Neural cell (in vitro differentiated cells): ENCODE measurements around the gene AGPAT2. TPM values are rescaled to one million over a fixed set of nuclear protein-coding genes. Genes with fewer than 3 reads are reported as not detected.

ENCODE experiments used
- H2AFZ ChIP-seq: fragments of 200-600, 300-800 bp; sonication (generic), shearing (Covaris generic); 2 replicates; pipeline ENCODE4 v1.6.0; 2014; ENCODE audit warnings: low read depth, mild to moderate bottlenecking, antibody characterized with exemption, low read length, moderate library complexity
- H3F3A ChIP-seq: fragments of 200-600 bp; shearing (Covaris generic); 2 replicates; pipeline ENCODE4 v1.6.1; 2016; ENCODE audit warnings: mild to moderate bottlenecking, moderate library complexity, mixed read lengths, antibody characterized with exemption, low read length; ENCODE audit not compliant: insufficient read depth, poor library complexity, severe bottlenecking
- H3K27ac ChIP-seq: fragments of 200-600, 300-800 bp; sonication (generic), shearing (Covaris generic); 2 replicates; pipeline ENCODE4 v1.5.1; 2014; ENCODE audit warnings: mild to moderate bottlenecking, low read length, moderate library complexity
- H3K27me3 ChIP-seq: fragments of 300-800, 200-600 bp; sonication (generic), shearing (Covaris generic); 2 replicates; pipeline ENCODE4 v1.6.0; 2014; ENCODE audit warnings: mild to moderate bottlenecking, low read depth, low read length, moderate library complexity; ENCODE audit not compliant: insufficient read depth
- H3K36me3 ChIP-seq: fragments of 300-800, 200-600 bp; sonication (generic), shearing (Covaris generic); 2 replicates; pipeline ENCODE4 v1.5.1; 2014; ENCODE audit warnings: mild to moderate bottlenecking, antibody characterized with exemption, low read length, moderate library complexity; ENCODE audit not compliant: insufficient read depth
- H3K4me2 ChIP-seq: fragments of 300-800, 200-600 bp; sonication (generic), shearing (Covaris generic); 2 replicates; pipeline ENCODE4 v1.6.0; 2014; ENCODE audit warnings: mild to moderate bottlenecking, low read length
- H3K4me3 ChIP-seq: fragments of 300-800, 200-600 bp; sonication (generic), shearing (Covaris generic); 2 replicates; pipeline ENCODE4 v1.5.1; 2014; ENCODE audit warnings: mild to moderate bottlenecking, low read length, moderate library complexity
- H3K79me2 ChIP-seq: fragments of 200-600 bp; shearing (Covaris generic); replicated peaks from 2 replicates; pipeline ENCODE4 v1.6.0; 2014; ENCODE audit warnings: mild to moderate bottlenecking, low read length, moderate library complexity; ENCODE audit not compliant: insufficient read depth
- H3K9ac ChIP-seq: fragments of 300-800, 200-600 bp; sonication (generic), shearing (Covaris generic); 2 replicates; pipeline ENCODE4 v1.6.1; 2016; ENCODE audit warnings: mild to moderate bottlenecking, low read length, mixed read lengths
- H3K9me2 ChIP-seq: fragments of 200-600 bp; shearing (Covaris generic); 2 replicates; pipeline ENCODE4 v1.6.1; 2016; ENCODE audit warnings: mild to moderate bottlenecking, low read length, mixed read lengths; ENCODE audit not compliant: insufficient read depth
- H3K9me3 ChIP-seq: fragments of 200-600, 300-800 bp; sonication (generic), shearing (Covaris generic); 2 replicates; pipeline ENCODE4 v1.6.1; 2016; ENCODE audit warnings: mild to moderate bottlenecking, mixed run types, low read length, moderate library complexity, mixed read lengths
- H4K20me1 ChIP-seq: fragments of 200-600 bp; shearing (Covaris generic); 2 replicates; pipeline ENCODE4 v1.6.1; 2016; ENCODE audit warnings: mild to moderate bottlenecking, mixed run types; ENCODE audit not compliant: insufficient read depth
- EP300 ChIP-seq: fragments of 450-650 bp; conservative IDR thresholded peaks from 2 replicates; pipeline ENCODE4 v1.6.1; 2014; ENCODE audit warnings: antibody characterized with exemption, mild to moderate bottlenecking, moderate library complexity; ENCODE audit not compliant: poor library complexity, severe bottlenecking
- EZH2 ChIP-seq: fragments of 200-600, 300-800 bp; shearing (Covaris generic), sonication (generic); IDR thresholded peaks from 2 replicates; pipeline ENCODE4 v1.6.1; 2014; ENCODE audit warnings: antibody characterized with exemption, low read length, borderline replicate concordance, mild to moderate bottlenecking; ENCODE audit not compliant: insufficient read depth, poor library complexity, severe bottlenecking
- MXI1 ChIP-seq: fragments of 450-650 bp; conservative IDR thresholded peaks from 2 replicates; pipeline ENCODE4 v1.6.1; 2014; ENCODE audit warnings: antibody characterized with exemption, mild to moderate bottlenecking; ENCODE audit not compliant: poor library complexity, severe bottlenecking
- POLR2AphosphoS5 ChIP-seq: IDR thresholded peaks from 2 replicates; pipeline ENCODE4 v1.6.1; 2012
- RAD21 ChIP-seq: fragments of 450-650 bp; conservative IDR thresholded peaks from 2 replicates; pipeline ENCODE4 v1.6.1; 2014; ENCODE audit warnings: antibody characterized with exemption, mild to moderate bottlenecking, moderate library complexity
- SMC3 ChIP-seq: fragments of 450-650 bp; conservative IDR thresholded peaks from 2 replicates; pipeline ENCODE4 v1.6.1; 2014; ENCODE audit warnings: antibody characterized with exemption, mild to moderate bottlenecking, moderate library complexity; ENCODE audit not compliant: poor library complexity
- TAF1 ChIP-seq: IDR thresholded peaks from 2 replicates; pipeline ENCODE4 v1.6.1; 2012; ENCODE audit warnings: low read depth
- polyA plus RNA-seq: library from polyadenylated mRNA; depleted of rRNA; stranded (reverse); fragments of >200 nt; gene quantifications from 2 replicates; pipeline ENCODE4 v1.2.3, GENCODE V29; 2014
- TF ChIP-seq, protein P1 (sequence below): fragments of 450-650 bp; IDR thresholded peaks from 2 replicates; pipeline ENCODE4 v1.5.1; 2014; ENCODE audit warnings: antibody characterized with exemption, mild to moderate bottlenecking, moderate library complexity; ENCODE audit not compliant: poor library complexity, severe bottlenecking
- TF ChIP-seq, protein P2 (sequence below): IDR thresholded peaks from 2 replicates; pipeline ENCODE4 v1.6.1; 2012; ENCODE audit warnings: borderline replicate concordance

AGPAT2 gene
- polyA plus RNA-seq, 1 donor from 2014 or later = 1.3 TPM

DNA sequence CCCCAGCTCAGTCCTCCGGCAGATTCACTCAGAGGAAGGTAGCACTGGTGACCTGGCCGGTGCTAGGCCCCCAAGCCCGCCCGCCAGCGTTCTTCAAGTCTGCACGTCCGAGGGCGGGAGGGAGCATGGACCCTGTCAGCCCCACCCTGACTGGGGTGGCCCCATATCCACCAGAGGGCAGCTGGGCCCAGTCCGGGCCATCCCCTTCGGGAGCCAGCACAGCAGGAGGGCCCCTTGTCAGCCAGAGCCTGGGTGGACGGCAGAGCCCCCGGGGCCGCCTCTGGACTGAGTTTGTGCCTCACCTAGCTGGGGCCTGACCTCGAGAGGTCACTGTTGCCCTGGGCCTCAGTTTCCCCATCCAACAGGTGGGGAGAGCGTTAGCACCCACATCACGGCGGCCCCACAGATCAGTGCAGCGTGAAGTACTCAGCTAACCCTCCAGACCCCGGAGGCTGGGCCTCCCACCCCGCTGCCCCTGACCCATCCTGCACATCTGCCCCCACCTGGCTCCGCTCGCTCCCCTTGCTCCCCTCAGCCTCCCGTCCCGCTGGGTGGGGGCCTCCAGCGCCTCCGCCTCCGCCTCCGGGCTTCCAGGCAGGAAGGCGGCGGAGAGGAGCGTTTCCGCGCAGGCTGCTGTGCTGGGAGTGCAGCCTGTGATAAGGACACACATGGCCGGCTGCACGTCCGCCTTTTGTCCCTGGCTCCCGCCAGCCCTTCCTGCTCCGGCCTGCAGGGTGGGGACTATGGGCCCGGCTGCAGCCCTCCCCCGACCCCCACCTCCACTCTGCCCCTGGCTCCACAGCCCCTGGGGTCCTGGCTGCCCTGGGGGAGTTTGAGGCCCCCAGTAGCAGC is 41.1 kb downstream of the AGPAT2 start:
- Histone ChIP-seq H3K27me3 (no peaks in the 10 kb centered on the region), H3K9me2 (no peaks in the 10 kb centered on the region), H3K9me3 (no peaks in the 10 kb centered on the region), H4K20me1 (no peaks in the 10 kb centered on the region), H3K36me3 (no peaks in the 10 kb centered on the region), H3K27ac (no peak overlapping the region), H3F3A (no peaks in the 10 kb centered on the region), H2AFZ (no peak overlapping the region), H3K4me3 (no peak overlapping the region), H3K9ac (no peak overlapping the region), H3K79me2 (no peaks in the 10 kb centered on the region), H3K4me2 (no peak overlapping the region)
- TF ChIP-seq TAF1 (no peak), EZH2 (no peak), POLR2AphosphoS5 (no peak), SMC3 (no peak), RAD21 (no peak), EP300 (no peak), MXI1 (no peak)
- TF ChIP-seq, protein P1, sequence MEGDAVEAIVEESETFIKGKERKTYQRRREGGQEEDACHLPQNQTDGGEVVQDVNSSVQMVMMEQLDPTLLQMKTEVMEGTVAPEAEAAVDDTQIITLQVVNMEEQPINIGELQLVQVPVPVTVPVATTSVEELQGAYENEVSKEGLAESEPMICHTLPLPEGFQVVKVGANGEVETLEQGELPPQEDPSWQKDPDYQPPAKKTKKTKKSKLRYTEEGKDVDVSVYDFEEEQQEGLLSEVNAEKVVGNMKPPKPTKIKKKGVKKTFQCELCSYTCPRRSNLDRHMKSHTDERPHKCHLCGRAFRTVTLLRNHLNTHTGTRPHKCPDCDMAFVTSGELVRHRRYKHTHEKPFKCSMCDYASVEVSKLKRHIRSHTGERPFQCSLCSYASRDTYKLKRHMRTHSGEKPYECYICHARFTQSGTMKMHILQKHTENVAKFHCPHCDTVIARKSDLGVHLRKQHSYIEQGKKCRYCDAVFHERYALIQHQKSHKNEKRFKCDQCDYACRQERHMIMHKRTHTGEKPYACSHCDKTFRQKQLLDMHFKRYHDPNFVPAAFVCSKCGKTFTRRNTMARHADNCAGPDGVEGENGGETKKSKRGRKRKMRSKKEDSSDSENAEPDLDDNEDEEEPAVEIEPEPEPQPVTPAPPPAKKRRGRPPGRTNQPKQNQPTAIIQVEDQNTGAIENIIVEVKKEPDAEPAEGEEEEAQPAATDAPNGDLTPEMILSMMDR = no peak
- TF ChIP-seq, protein P2, sequence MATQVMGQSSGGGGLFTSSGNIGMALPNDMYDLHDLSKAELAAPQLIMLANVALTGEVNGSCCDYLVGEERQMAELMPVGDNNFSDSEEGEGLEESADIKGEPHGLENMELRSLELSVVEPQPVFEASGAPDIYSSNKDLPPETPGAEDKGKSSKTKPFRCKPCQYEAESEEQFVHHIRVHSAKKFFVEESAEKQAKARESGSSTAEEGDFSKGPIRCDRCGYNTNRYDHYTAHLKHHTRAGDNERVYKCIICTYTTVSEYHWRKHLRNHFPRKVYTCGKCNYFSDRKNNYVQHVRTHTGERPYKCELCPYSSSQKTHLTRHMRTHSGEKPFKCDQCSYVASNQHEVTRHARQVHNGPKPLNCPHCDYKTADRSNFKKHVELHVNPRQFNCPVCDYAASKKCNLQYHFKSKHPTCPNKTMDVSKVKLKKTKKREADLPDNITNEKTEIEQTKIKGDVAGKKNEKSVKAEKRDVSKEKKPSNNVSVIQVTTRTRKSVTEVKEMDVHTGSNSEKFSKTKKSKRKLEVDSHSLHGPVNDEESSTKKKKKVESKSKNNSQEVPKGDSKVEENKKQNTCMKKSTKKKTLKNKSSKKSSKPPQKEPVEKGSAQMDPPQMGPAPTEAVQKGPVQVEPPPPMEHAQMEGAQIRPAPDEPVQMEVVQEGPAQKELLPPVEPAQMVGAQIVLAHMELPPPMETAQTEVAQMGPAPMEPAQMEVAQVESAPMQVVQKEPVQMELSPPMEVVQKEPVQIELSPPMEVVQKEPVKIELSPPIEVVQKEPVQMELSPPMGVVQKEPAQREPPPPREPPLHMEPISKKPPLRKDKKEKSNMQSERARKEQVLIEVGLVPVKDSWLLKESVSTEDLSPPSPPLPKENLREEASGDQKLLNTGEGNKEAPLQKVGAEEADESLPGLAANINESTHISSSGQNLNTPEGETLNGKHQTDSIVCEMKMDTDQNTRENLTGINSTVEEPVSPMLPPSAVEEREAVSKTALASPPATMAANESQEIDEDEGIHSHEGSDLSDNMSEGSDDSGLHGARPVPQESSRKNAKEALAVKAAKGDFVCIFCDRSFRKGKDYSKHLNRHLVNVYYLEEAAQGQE = no peak

DNA sequence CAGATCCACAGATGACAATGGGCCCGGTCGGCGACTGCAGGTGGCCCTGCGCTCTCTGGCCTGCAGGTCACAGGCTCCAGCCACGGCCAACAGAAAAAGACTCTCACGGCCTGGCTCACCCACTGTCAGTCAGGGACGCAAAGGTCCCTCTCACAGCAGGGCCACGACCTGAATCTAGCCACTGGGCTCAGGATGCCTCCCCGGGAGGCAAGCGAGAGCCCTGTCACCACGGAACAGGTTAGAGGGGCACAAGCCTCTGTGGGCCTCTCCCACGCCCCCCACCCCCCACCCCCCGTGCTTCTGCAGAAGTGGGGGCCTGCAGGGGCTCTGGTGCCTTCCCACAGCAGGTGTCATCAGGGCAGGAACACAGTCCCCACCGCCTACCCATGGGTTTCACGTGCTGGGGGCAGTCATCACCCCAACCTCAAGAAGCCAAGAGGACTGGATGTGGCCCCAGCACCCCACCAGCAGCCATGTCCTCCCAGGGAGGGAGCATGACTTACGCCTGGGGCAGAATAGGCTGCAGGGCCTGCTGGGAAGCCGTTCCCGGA is 41.8 kb downstream of the AGPAT2 start:
- no peaks in the 10 kb centered on the region for H3K27me3 ChIP-seq
- H2AFZ ChIP-seq = no peak overlapping the region
- no peaks in the 10 kb centered on the region for H4K20me1 ChIP-seq
- H3K9me2 ChIP-seq = no peaks in the 10 kb centered on the region
- no peak overlapping the region for H3K4me3 ChIP-seq
- H3K36me3 ChIP-seq = no peaks in the 10 kb centered on the region
- no peak overlapping the region for H3K4me2 ChIP-seq
- no peak overlapping the region for H3K27ac ChIP-seq
- no peaks in the 10 kb centered on the region for H3K9me3 ChIP-seq
- no peaks in the 10 kb centered on the region for H3F3A ChIP-seq
- H3K9ac ChIP-seq = no peak overlapping the region
- TF ChIP-seq RAD21 (no peak), EP300 (no peak), SMC3 (no peak), POLR2AphosphoS5 (no peak), TAF1 (no peak), EZH2 (no peak), MXI1 (no peak)
- TF ChIP-seq, protein P2 = no peak
- TF ChIP-seq, protein P1 = no peak
- H3K79me2 ChIP-seq = no peaks in the 10 kb centered on the region
